K562 (cell line): ENCODE data around the gene CTDSPL2. TPM values are rescaled to one million over a fixed set of nuclear protein-coding genes. Genes with fewer than 3 reads are reported as not detected.

Source experiments
- ATAC-seq: fragments of 200-7000 bp; cut with Tn5 transposase; 3 replicates; pipeline ENCODE4 v1.9.1; 2020; ENCODE audit warnings: moderate library complexity
- BruUV-seq: library from RNA; stranded (reverse); fragments of 400-500 nt; replicated peaks from 2 replicates; lab custom pipeline; 2021; lab: Mats Ljungman, UMichigan
- CTCF ChIA-PET: fragments of 300-600 bp; formaldehyde crosslinking; extraction: SDS; loops from one replicate; lab custom pipeline; 2021; ENCODE audit warnings: low intra/inter-chr PET ratio; lab: Yijun Ruan, JAX
- POLR2A ChIA-PET: fragments of 300-600, 350-650 bp; sonication (Branson Sonifier 250); formaldehyde crosslinking; extraction: SDS; loops from one replicate; lab custom pipeline; 2021; ENCODE audit warnings: antibody characterized with exemption, inconsistent platforms; lab: Yijun Ruan, JAX
- DNase-seq, 4 experiments: peaks; one replicate each; pipeline versions ENCODE4 v3.0.0 to v3.0.0-alpha.2; 2011 to 2018; ENCODE audit warnings: low spot score in 3 of 4, mixed read lengths in 3 of 4; ENCODE audit errors: extremely low read depth in 1 of 4
- FAIRE-seq: peaks from 2 replicates; lab custom pipeline; 2011; peaks lifted over from hg19 to GRCh38; lab: Jason Lieb, UNC
- H2AFZ ChIP-seq: 2 replicates; pipeline ENCODE4 v1.6.0; 2011; ENCODE audit warnings: low read depth, low read length, control low read depth, inconsistent platforms
- H3K27ac ChIP-seq: fragments of 200-600 bp; 3 replicates; pipeline ENCODE4 v1.8.0; 2011; ENCODE audit warnings: low read depth, mild to moderate bottlenecking, control low read depth, inconsistent platforms, low read length, moderate library complexity, mixed read lengths; ENCODE audit errors: extremely low read depth
- H3K27me3 ChIP-seq, 2 experiments: fragments of 300-600 bp in 1 of 2; 2 replicates in 1 of 2; 3 replicates in 1 of 2; pipeline versions ENCODE4 v1.6.0 to v1.8.0; 2011; ENCODE audit warnings: inconsistent platforms in 2 of 2, low read length in 2 of 2, mild to moderate bottlenecking in 1 of 2, mixed read lengths in 1 of 2, moderate library complexity in 1 of 2; ENCODE audit not compliant: control insufficient read depth in 2 of 2, insufficient read depth in 2 of 2
- H3K36me3 ChIP-seq: fragments of 300-600 bp; 3 replicates; pipeline ENCODE4 v1.8.0; 2011; ENCODE audit warnings: mild to moderate bottlenecking, low read length, inconsistent platforms; ENCODE audit not compliant: control insufficient read depth, insufficient read depth
- H3K4me1 ChIP-seq, 2 experiments: fragments of 200-600 bp in 1 of 2; replicated peaks in 1 of 2; 2 replicates in 1 of 2; 3 replicates in 1 of 2; pipeline versions ENCODE4 v1.5.1 to v1.8.0; 2011; ENCODE audit warnings: inconsistent platforms in 2 of 2, low read length in 2 of 2, mild to moderate bottlenecking in 1 of 2, mixed read lengths in 1 of 2, moderate library complexity in 1 of 2; ENCODE audit not compliant: control insufficient read depth in 2 of 2, insufficient read depth in 2 of 2
- H3K4me2 ChIP-seq: 2 replicates; pipeline ENCODE4 v1.6.1; 2011; ENCODE audit warnings: low read length, control low read depth, inconsistent platforms, mixed read lengths; ENCODE audit not compliant: insufficient read depth
- H3K4me3 ChIP-seq: fragments of 200-600 bp; sonication (generic), shearing (Covaris generic); 2 replicates; pipeline ENCODE4 v1.5.1; 2016; ENCODE audit warnings: control low read depth, inconsistent platforms
- H3K79me2 ChIP-seq: fragments of 200-600 bp; 3 replicates; pipeline ENCODE4 v1.8.0; 2011; ENCODE audit warnings: low read length, inconsistent platforms; ENCODE audit not compliant: control insufficient read depth, insufficient read depth
- H3K9ac ChIP-seq, 2 experiments: 2 replicates each; pipeline versions ENCODE4 v1.6.0 to v1.6.1; 2011; ENCODE audit warnings: low read depth in 2 of 2, low read length in 2 of 2, control low read depth in 1 of 2, inconsistent platforms in 1 of 2, mild to moderate bottlenecking in 1 of 2, mixed read lengths in 1 of 2; ENCODE audit not compliant: insufficient read depth in 1 of 2
- H3K9me1 ChIP-seq: one replicate; pipeline ENCODE4 v1.6.0; 2011; ENCODE audit warnings: inconsistent platforms, mild to moderate bottlenecking, low read length, moderate library complexity; ENCODE audit not compliant: control insufficient read depth, insufficient read depth
- H3K9me3 ChIP-seq: replicated peaks from 2 replicates; pipeline ENCODE4 v1.5.1; 2011; ENCODE audit warnings: low read depth, low read length, inconsistent platforms; ENCODE audit not compliant: control insufficient read depth, insufficient read depth
- H4K20me1 ChIP-seq: replicated peaks from 2 replicates; pipeline ENCODE4 v1.6.1; 2011; ENCODE audit warnings: low read length, inconsistent platforms, mixed read lengths; ENCODE audit not compliant: control insufficient read depth, insufficient read depth
- ZFX ChIP-seq: sonication (generic); formaldehyde crosslinking; IDR thresholded peaks from 2 replicates; pipeline ENCODE4 v1.8.0; 2022; ENCODE audit warnings: mild to moderate bottlenecking, missing genetic modification reagents, moderate library complexity
- ZNF316 ChIP-seq: fragments of 450-650 bp; IDR thresholded peaks from 2 replicates; pipeline ENCODE4 v1.6.1; 2016
- WGBS: fragments of 100-300 bp; shearing (Covaris generic); methylation state at CpG from one replicate; pipeline ENCODE4 v1.1.6; 2016; ENCODE audit warnings: low coverage, mixed read lengths; ENCODE audit not compliant: insufficient coverage; ENCODE audit errors: missing lambda C conversion rate; 5-methylcytosine and 5-hydroxymethylcytosine counted together
- in situ Hi-C: fragments of 300-500 bp; cut with MboI; formaldehyde crosslinking; loops from 4 replicates; pipeline ENCODE4 v1.15.0; 2018; ENCODE audit warnings: inconsistent platforms, mixed read lengths
- intact Hi-C: fragments of 100-400 bp; cut with micrococcal nuclease; formaldehyde crosslinking; loops from 2 replicates; pipeline ENCODE4 v1.14.2; 2022
- polyA plus RNA-seq, 8 experiments: library from polyadenylated mRNA; depleted of rRNA in 4 of 8; stranded (reverse) in 5 of 8; unstranded in 3 of 8; fragments of >200 nt; fragmentation: Nextera tagmentation in 2 of 8; fragmentation: Illumina TruSeq in 1 of 8; extraction: Ambion mirVana in 2 of 8; extraction: Trizol in 1 of 8; gene quantifications; 2 replicates each; pipeline versions ENCODE4 v1.2.1 to v1.2.3, GENCODE V29; 2011 to 2014; ENCODE audit warnings: inconsistent platforms in 1 of 8, missing spikeins in 1 of 8
- total RNA-seq, 7 experiments: library from RNA; depleted of rRNA in 6 of 7; stranded (reverse); fragments of >200 nt in 6 of 7; fragmentation: Illumina TruSeq in 2 of 7; extraction: Trizol in 2 of 7; gene quantifications; 2 replicates each; pipeline versions ENCODE4 v1.2.1 to v1.2.3, GENCODE V29; 2011 to 2021; ENCODE audit warnings: low replicate concordance in 1 of 7

The CTDSPL2 gene
- total and polyA plus RNA-seq, 9 of the 15 experiments (the other 6 are each of a cell fraction or from before 2014, with no cell fraction given), result 16.8 to 79.0 (median 53.1) TPM

GRCh38 chr15:44574734-44575133 lies 147.3 kb downstream of the CTDSPL2 start:
- Histone ChIP-seq H4K20me1 (no peaks in the 10 kb centered on the region), H3K9ac (no peak overlapping the region), H3K4me1 (no peaks in the 10 kb centered on the region), H2AFZ (no peak overlapping the region), H3K27ac (no peak overlapping the region), H3K9me1 (no peaks in the 10 kb centered on the region), H3K4me2 (no peak overlapping the region), H3K9me3 (no peaks in the 10 kb centered on the region), H3K79me2 (no peaks in the 10 kb centered on the region)
- DNase-seq (no peak), FAIRE-seq (no peak), ATAC-seq (no peak)
- ChIA-PET POLR2A (no interaction called here), CTCF (no interaction called here)
- 63% methylated on average over 1 of the region's 1 CpG for WGBS
- in situ Hi-C loops, result no loop called here
- intact Hi-C loops, result no loop called here
- TF ChIP-seq ZNF316, result peak; percentile 26; the same call in 1 of the 2 replicates
- TF ChIP-seq ZFX (CRISPR knock-in tag), result no peak
- TF ChIP-seq, all 486 proteins: peak for 1
- no TSS peak for BruUV-seq
- no peak overlapping the region for H3K4me3 ChIP-seq
- H3K27me3 ChIP-seq, result no peaks in the 10 kb centered on the region
- peaks cover 47% of the 10 kb centered on the region for H3K36me3 ChIP-seq

Other genes with a start within 250 kb of the CTDSPL2 start
- 0.29 TPM in 1 of 2 replicates, not detected in the other for gene FRMD5, start 232.4 kb upstream of the CTDSPL2 start, total RNA-seq (2014; rRNA removed)
- gene FRMD5, start 232.4 kb upstream of the CTDSPL2 start, total RNA-seq (2014; rRNA removed; fragmentation: Illumina TruSeq; extraction: Trizol), result not detected in 2 replicates
- not detected in 2 replicates for gene FRMD5, start 232.4 kb upstream of the CTDSPL2 start, total RNA-seq (2015; rRNA removed; fragmentation: Illumina TruSeq; extraction: Trizol)
- not detected in 2 replicates for gene FRMD5, start 232.4 kb upstream of the CTDSPL2 start, total RNA-seq (2021)
- not detected in 2 replicates for gene FRMD5, start 232.4 kb upstream of the CTDSPL2 start, polyA plus RNA-seq (2011; rRNA removed)
- gene FRMD5, start 232.4 kb upstream of the CTDSPL2 start, polyA plus RNA-seq (2014; fragmentation: Illumina TruSeq; extraction: Trizol), result not detected in 2 replicates
- under 1 TPM; 0.13 to 0.38 TPM for gene FRMD5, start 232.4 kb upstream of the CTDSPL2 start, polyA plus RNA-seq (2014; fragmentation: Nextera tagmentation; extraction: Ambion mirVana)
- not detected in 2 replicates for gene FRMD5, start 232.4 kb upstream of the CTDSPL2 start, polyA plus RNA-seq (2014; rRNA removed)
- 30.8 and 33.2 TPM in 2 replicates for gene GOLM2, start 138.9 kb upstream of the CTDSPL2 start, total RNA-seq (2014; rRNA removed)
- gene GOLM2, start 138.9 kb upstream of the CTDSPL2 start, total RNA-seq (2014; rRNA removed; fragmentation: Illumina TruSeq; extraction: Trizol), result 44.6 and 48.0 TPM in 2 replicates
- gene GOLM2, start 138.9 kb upstream of the CTDSPL2 start, total RNA-seq (2015; rRNA removed; fragmentation: Illumina TruSeq; extraction: Trizol), result 45.0 and 48.5 TPM in 2 replicates
- 33.4 and 37.6 TPM in 2 replicates for gene GOLM2, start 138.9 kb upstream of the CTDSPL2 start, total RNA-seq (2021)
- 22.4 and 25.6 TPM in 2 replicates for gene GOLM2, start 138.9 kb upstream of the CTDSPL2 start, polyA plus RNA-seq (2011; rRNA removed)
- 28.5 and 33.8 TPM in 2 replicates for gene GOLM2, start 138.9 kb upstream of the CTDSPL2 start, polyA plus RNA-seq (2014; fragmentation: Illumina TruSeq; extraction: Trizol)
- gene GOLM2, start 138.9 kb upstream of the CTDSPL2 start, polyA plus RNA-seq (2014; fragmentation: Nextera tagmentation; extraction: Ambion mirVana), result 10 to 100 TPM in 1 of 2 experiments, 1 to 10 TPM in 1; 7.8 to 11.4 TPM
- gene GOLM2, start 138.9 kb upstream of the CTDSPL2 start, polyA plus RNA-seq (2014; rRNA removed), result 26.3 and 33.4 TPM in 2 replicates
- 80.7 and 85.0 TPM in 2 replicates for gene EIF3J, start 109.5 kb downstream of the CTDSPL2 start, total RNA-seq (2014; rRNA removed)
- 151 and 171 TPM in 2 replicates for gene EIF3J, start 109.5 kb downstream of the CTDSPL2 start, total RNA-seq (2014; rRNA removed; fragmentation: Illumina TruSeq; extraction: Trizol)
- gene EIF3J, start 109.5 kb downstream of the CTDSPL2 start, total RNA-seq (2015; rRNA removed; fragmentation: Illumina TruSeq; extraction: Trizol), result 146 and 164 TPM in 2 replicates
- 150 and 153 TPM in 2 replicates for gene EIF3J, start 109.5 kb downstream of the CTDSPL2 start, total RNA-seq (2021)
- gene EIF3J, start 109.5 kb downstream of the CTDSPL2 start, polyA plus RNA-seq (2011; rRNA removed), result 152 and 217 TPM in 2 replicates
- 192 and 215 TPM in 2 replicates for gene EIF3J, start 109.5 kb downstream of the CTDSPL2 start, polyA plus RNA-seq (2014; fragmentation: Illumina TruSeq; extraction: Trizol)
- 10 to 100 TPM; 44.2 to 48.4 TPM for gene EIF3J, start 109.5 kb downstream of the CTDSPL2 start, polyA plus RNA-seq (2014; fragmentation: Nextera tagmentation; extraction: Ambion mirVana)
- gene EIF3J, start 109.5 kb downstream of the CTDSPL2 start, polyA plus RNA-seq (2014; rRNA removed), result 111 and 150 TPM in 2 replicates
- 31.3 and 47.4 TPM in 2 replicates for gene SPG11, start 236.0 kb downstream of the CTDSPL2 start, total RNA-seq (2014; rRNA removed)
- gene SPG11, start 236.0 kb downstream of the CTDSPL2 start, total RNA-seq (2014; rRNA removed; fragmentation: Illumina TruSeq; extraction: Trizol), result 57.9 and 64.1 TPM in 2 replicates
- gene SPG11, start 236.0 kb downstream of the CTDSPL2 start, total RNA-seq (2015; rRNA removed; fragmentation: Illumina TruSeq; extraction: Trizol), result 49.6 and 55.1 TPM in 2 replicates
- 50.9 and 51.2 TPM in 2 replicates for gene SPG11, start 236.0 kb downstream of the CTDSPL2 start, total RNA-seq (2021)
- 71.2 and 96.5 TPM in 2 replicates for gene SPG11, start 236.0 kb downstream of the CTDSPL2 start, polyA plus RNA-seq (2011; rRNA removed)
- gene SPG11, start 236.0 kb downstream of the CTDSPL2 start, polyA plus RNA-seq (2014; fragmentation: Illumina TruSeq; extraction: Trizol), result 45.6 and 48.0 TPM in 2 replicates
- 10 to 100 TPM; 23.3 to 24.0 TPM for gene SPG11, start 236.0 kb downstream of the CTDSPL2 start, polyA plus RNA-seq (2014; fragmentation: Nextera tagmentation; extraction: Ambion mirVana)
- gene SPG11, start 236.0 kb downstream of the CTDSPL2 start, polyA plus RNA-seq (2014; rRNA removed), result 33.9 and 34.1 TPM in 2 replicates